Stomach smooth muscle (tissue), 2 donors: ENCODE data around the gene MTPN.

Experiments
- H3K27ac ChIP-seq: one replicate; pipeline ENCODE4 v1.7.0; 2013; ENCODE audit warnings: mild to moderate bottlenecking, low read length, inconsistent platforms
- H3K27me3 ChIP-seq, 2 donors: one replicate each; pipeline ENCODE4 v1.7.0; 2013; ENCODE audit warnings: low read length in 2 of 2; ENCODE audit not compliant: insufficient read depth in 2 of 2, control insufficient read depth in 1 of 2
- H3K36me3 ChIP-seq, 2 donors: one replicate each; pipeline ENCODE4 v1.7.0; 2013; ENCODE audit warnings: low read length in 2 of 2; ENCODE audit not compliant: control insufficient read depth in 2 of 2, insufficient read depth in 2 of 2
- H3K4me1 ChIP-seq: one replicate; pipeline ENCODE4 v1.7.0; 2013; ENCODE audit warnings: low read length; ENCODE audit not compliant: control insufficient read depth, insufficient read depth
- H3K4me3 ChIP-seq, 2 donors: one replicate each; pipeline ENCODE4 v1.7.0; 2013; ENCODE audit warnings: low read length in 2 of 2
- H3K9ac ChIP-seq, 2 donors: one replicate each; pipeline ENCODE4 v1.7.0; 2013; ENCODE audit warnings: low read length in 2 of 2, mild to moderate bottlenecking in 1 of 2
- H3K9me3 ChIP-seq, 2 donors: one replicate each; pipeline ENCODE4 v1.7.0; 2013; ENCODE audit warnings: low read length in 2 of 2; ENCODE audit not compliant: control insufficient read depth in 2 of 2
- donor health status: healthy.
- donor health status: Pancreatic carcinoma.

Gene MTPN

DNA sequence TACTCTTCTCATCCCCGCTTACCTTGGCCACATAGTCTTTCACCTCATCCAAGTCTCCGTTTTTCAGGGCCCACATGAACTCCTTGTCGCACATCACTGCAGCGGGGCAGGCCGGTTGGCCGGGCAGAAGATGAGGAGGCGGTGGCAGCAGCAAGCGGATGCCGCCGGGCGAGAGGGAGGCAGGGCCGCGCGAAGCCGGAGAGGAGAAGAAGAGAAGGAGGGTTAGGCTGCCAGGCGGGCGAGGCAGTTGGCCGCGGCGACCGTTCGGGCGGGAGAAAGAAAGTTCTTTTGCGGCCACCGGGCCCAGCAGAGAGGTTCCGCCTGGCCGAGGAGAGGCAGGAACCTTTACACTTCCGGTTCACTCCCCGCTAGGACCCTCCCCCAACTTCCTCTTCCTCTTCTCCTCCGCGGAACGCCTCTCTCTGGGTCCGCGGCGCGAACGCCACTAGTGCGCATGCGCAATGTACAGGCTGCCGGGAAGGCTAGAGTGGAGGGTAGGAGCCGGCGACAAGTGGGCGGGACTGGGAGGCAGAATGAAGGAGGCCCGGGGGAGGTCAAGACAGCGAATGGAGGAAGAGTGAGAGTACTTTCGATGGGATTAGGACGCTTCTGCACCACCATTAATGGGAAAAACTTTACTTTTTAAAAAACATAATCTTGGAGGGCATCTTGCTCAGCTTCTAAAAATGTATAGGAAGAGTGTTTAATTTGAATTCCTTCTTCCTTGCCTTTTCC is at the start of gene MTPN:
TSS of gene MTPN (minus strand) at position 353 of the 735 bp plus-strand sequence. CDS start at position 94, 259 bp downstream.
- Histone ChIP-seq H3K27me3 (no peaks in the 10 kb centered on the region), H3K4me1 (peaks cover 15% of the 10 kb centered on the region), H3K9ac (peak within 1 kb of the TSS; percentile 84 to 95), H3K4me3 (peak within 1 kb of the TSS; percentile 95 to 96), H3K9me3 (no peaks in the 10 kb centered on the region), H3K36me3 (no peaks in the 10 kb centered on the region), H3K27ac (peak within 1 kb of the TSS; percentile 73)

DNA sequence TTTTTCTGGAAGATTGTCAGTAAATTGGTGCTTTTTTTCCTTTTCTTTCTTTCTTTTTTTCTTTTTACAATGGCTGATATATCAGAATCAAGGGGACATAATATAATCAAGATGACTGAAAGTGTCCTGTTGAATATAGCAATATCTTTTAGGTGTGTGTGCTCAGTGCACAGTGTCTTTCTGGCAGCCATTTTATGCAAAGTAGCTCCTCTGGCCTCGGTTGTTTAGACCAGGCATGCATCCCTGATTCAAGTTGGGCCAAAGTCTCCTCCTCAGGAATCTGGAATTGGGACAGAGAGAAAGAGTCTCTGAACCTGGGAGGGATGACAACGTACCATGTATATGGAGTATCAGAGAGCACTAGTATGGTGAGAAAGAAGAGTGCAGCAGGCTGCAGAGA is 49.0 kb upstream of the MTPN start:
- no peak overlapping the region for H3K4me3 ChIP-seq
- no peaks in the 10 kb centered on the region for H3K36me3 ChIP-seq
- no peaks in the 10 kb centered on the region for H3K27me3 ChIP-seq
- H3K9me3 ChIP-seq = no peaks in the 10 kb centered on the region
- no peaks in the 10 kb centered on the region for H3K4me1 ChIP-seq
- H3K27ac ChIP-seq = no peak overlapping the region
- H3K9ac ChIP-seq = no peak overlapping the region

DNA sequence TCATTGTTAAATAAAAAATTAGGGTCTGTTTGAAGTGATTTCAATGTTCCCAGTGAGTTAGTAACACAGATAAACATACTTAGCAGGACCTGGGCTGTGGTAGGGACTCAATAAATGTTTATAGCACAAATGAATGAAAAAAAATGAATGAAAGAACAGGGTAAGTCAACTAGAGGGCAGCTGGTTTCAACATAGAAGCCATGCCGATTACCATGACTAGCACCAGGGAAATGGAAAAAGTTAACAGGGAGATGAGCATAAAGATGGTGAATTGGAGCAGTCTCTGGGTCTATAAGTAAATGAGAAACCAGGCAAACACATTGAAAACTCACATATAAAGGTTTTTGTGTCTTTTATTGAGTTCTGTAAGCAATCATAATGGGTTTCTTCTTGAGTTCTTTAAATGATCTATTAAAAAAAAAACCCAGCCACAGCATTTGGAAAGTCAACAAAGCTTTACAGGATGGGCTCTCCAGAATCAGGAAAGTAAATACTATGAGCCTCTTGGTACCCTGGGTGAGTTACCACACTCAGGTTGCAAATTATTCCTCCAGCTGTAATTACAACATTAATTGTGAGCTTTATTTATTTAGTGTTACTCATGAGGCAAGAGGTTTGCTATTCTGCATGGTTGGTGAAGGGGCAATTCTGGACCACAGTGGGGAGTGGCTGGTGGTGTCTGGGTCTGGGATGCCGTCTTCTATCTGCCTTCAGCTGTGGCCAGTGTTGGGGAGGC is 46.1 kb upstream of the MTPN start:
- no peak overlapping the region for H3K9ac ChIP-seq
- no peak overlapping the region for H3K4me3 ChIP-seq
- H3K27me3 ChIP-seq = no peaks in the 10 kb centered on the region
- no peaks in the 10 kb centered on the region for H3K9me3 ChIP-seq
- H3K27ac ChIP-seq = no peak overlapping the region
- H3K36me3 ChIP-seq = no peaks in the 10 kb centered on the region
- H3K4me1 ChIP-seq = no peaks in the 10 kb centered on the region

DNA sequence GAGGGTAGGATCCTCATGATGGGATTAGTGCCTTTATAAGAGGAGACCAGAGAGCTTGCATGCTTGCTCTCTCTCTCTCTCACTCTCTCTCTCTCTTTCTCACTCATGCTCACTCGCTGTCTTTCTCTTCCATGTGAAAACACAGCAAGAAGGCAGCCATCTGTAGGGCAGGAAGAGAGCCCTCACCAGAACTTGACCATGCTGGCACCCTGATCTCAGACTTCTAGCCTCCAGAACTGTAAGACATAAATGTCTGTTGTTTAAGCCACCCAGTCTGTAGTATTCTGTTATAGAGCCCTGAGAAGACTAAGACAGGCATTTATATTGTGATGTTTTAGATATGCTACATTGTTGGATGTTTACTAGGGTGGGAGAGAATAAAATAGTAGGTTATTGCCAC is 43.4 kb upstream of the MTPN start:
- Histone ChIP-seq H3K9me3 (no peaks in the 10 kb centered on the region), H3K27ac (no peak overlapping the region), H3K4me3 (no peak overlapping the region), H3K4me1 (no peaks in the 10 kb centered on the region), H3K36me3 (no peaks in the 10 kb centered on the region), H3K9ac (no peak overlapping the region), H3K27me3 (no peaks in the 10 kb centered on the region)

DNA sequence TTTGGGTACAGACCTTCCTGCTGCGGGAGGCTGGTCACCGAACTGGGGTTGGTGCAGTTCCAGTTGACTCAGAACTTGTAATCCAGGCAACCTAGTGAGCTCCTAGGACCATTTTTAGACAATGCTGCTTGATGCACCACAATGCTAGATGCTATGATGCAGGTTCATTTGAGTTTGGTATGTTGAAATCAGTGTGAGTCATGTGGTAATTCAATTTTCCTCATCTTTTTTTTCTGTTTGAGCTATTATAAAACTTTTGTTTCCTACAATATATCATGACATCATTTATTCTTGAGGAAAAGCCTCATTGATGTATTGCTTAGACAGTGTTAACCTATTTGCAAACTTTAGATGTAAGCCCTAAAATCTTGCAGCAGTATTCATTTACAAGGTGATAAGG is 40.9 kb upstream of the MTPN start:
- Histone ChIP-seq H3K4me3 (no peak overlapping the region), H3K27me3 (no peaks in the 10 kb centered on the region), H3K4me1 (no peaks in the 10 kb centered on the region), H3K9me3 (no peaks in the 10 kb centered on the region), H3K36me3 (no peaks in the 10 kb centered on the region), H3K9ac (no peak overlapping the region), H3K27ac (no peak overlapping the region)

DNA sequence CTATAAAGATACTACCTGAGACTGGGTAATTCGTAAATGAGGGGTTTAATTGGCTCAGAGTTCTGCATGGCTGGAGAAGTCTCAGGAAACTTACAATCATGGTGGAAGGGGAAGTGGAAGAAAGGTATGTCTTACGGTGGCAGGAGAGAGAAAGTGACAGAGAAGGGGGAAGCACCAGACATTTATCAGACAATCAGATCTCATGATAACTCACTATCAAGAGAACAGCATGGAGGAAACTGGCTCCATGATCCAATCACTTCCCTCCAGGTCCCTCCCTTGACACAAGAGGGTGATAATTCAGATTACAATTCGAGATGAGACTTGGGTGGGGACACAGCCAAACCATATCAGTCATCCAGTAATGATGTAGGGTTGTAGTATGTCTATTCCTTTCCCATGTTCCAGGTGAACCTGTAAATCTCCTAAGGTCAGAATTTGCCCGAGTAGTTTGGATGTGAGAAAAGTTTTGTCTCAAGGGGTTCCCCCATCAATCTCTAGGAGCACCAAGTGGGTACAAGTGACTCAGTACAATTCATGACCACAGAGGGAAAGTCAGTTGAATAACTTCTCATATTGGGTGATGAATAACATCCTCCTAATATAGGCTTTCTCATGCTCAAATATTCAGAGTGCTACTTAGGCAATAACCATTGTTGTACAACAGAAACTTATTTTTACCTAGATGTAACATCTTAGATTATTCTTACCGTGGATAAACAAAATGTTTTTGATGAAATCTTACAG is 39.7 kb upstream of the MTPN start:
- Histone ChIP-seq H3K36me3 (no peaks in the 10 kb centered on the region), H3K27ac (no peak overlapping the region), H3K9me3 (no peaks in the 10 kb centered on the region), H3K4me3 (no peak overlapping the region), H3K4me1 (no peaks in the 10 kb centered on the region), H3K27me3 (no peaks in the 10 kb centered on the region), H3K9ac (no peak overlapping the region)

- Histone ChIP-seq H3K27ac (no peak overlapping the region), H3K4me1 (no peaks in the 10 kb centered on the region), H3K4me3 (no peak overlapping the region), H3K9me3 (no peaks in the 10 kb centered on the region), H3K27me3 (no peaks in the 10 kb centered on the region), H3K36me3 (no peaks in the 10 kb centered on the region), H3K9ac (no peak overlapping the region)
These were observed 38.5 kb upstream of the MTPN start for GRCh38 chr7:136015638-136016037.

DNA sequence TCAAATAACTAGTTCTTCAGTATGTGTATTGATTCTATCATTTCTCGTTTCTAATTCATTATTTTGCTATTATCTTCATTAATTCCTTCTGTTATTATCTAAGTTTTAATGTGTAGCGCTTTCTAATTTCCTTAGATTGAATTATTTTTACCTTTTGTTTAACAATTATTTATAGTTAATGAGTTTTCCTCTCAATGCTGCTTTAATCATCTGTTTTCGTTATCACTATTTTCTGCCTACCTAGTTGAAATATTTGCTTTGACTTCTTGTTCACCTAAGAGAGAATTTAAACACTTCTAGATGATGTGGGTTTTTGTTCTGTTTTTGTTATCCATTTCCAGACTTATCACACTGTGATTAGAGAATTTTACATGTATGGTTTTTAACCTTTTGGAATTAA is 37.5 kb upstream of the MTPN start:
- H3K9ac ChIP-seq = no peak overlapping the region

GRCh38 chr7:136012238-136012637 is 35.1 kb upstream of the MTPN start:
- H3K4me3 ChIP-seq = no peak overlapping the region
- H3K27ac ChIP-seq = no peak overlapping the region
- no peaks in the 10 kb centered on the region for H3K4me1 ChIP-seq
- H3K27me3 ChIP-seq = no peaks in the 10 kb centered on the region
- no peaks in the 10 kb centered on the region for H3K9me3 ChIP-seq
- H3K36me3 ChIP-seq = no peaks in the 10 kb centered on the region
- H3K9ac ChIP-seq = no peak overlapping the region

More for the DNA sequence above, 37.5 kb upstream of the MTPN start:
- H3K4me3 ChIP-seq = no peak overlapping the region
- no peaks in the 10 kb centered on the region for H3K27me3 ChIP-seq
- no peak overlapping the region for H3K27ac ChIP-seq
- no peaks in the 10 kb centered on the region for H3K36me3 ChIP-seq
- no peaks in the 10 kb centered on the region for H3K4me1 ChIP-seq
- H3K9me3 ChIP-seq = no peaks in the 10 kb centered on the region

GRCh38 chr7:136009488-136010079 is 32.4 kb upstream of the MTPN start:
- H3K27me3 ChIP-seq = no peaks in the 10 kb centered on the region
- no peak overlapping the region for H3K9ac ChIP-seq
- H3K4me3 ChIP-seq = no peak overlapping the region

More at GRCh38 chr7:136009488-136010079, 32.4 kb upstream of the MTPN start:
- Histone ChIP-seq H3K36me3 (no peaks in the 10 kb centered on the region), H3K9me3 (no peaks in the 10 kb centered on the region), H3K27ac (no peak overlapping the region), H3K4me1 (no peaks in the 10 kb centered on the region)
